Ovary (tissue), 3 donors: ENCODE data around the gene LGI1.

Experiments used
- CTCF ChIP-seq, 3 donors: fragments of 450-650 bp in 2 of 3; fragments of 200-600 bp in 1 of 3; IDR thresholded peaks; one replicate each; pipeline versions ENCODE4 v1.5.1 to v1.8.0; 2016 to 2022; ENCODE audit warnings: antibody characterized with exemption in 3 of 3, mild to moderate bottlenecking in 1 of 3
- EP300 ChIP-seq: sonication (generic); formaldehyde crosslinking; IDR thresholded peaks from one replicate; pipeline ENCODE4 v1.6.1; 2017; ENCODE audit warnings: antibody characterized with exemption
- POLR2A ChIP-seq: fragments of 450-650 bp; IDR thresholded peaks from one replicate; pipeline ENCODE4 v1.6.1; 2017; ENCODE audit warnings: antibody characterized with exemption, mild to moderate bottlenecking, moderate library complexity
- donor health status: DM: no; HTN: no; CAD: no.

GRCh38 chr10:93813507-93814465, 56.0 kb downstream of the LGI1 start:
- TF ChIP-seq CTCF (IDR thresholded peaks at IDR 0.05) (no peak), POLR2A (no peak), EP300 (no peak)
